Activated CD4-positive, alpha-beta T cell treated with anti-CD3 and anti-CD28 coated beads, Interleukin-2, amount 50 U/mL, for 4 hours (primary cell): ENCODE measurements around the gene ADK.
"Not testable (repeated sequence)": the region's sequence is repeated elsewhere in the genome, so short reads cannot be mapped to it uniquely, and the experiment has no call there.

Experiments used
- DNase-seq, 2 experiments: peaks; one replicate each; pipeline ENCODE4 v3.0.0-alpha.2; 2020

Gene ADK

DNA sequence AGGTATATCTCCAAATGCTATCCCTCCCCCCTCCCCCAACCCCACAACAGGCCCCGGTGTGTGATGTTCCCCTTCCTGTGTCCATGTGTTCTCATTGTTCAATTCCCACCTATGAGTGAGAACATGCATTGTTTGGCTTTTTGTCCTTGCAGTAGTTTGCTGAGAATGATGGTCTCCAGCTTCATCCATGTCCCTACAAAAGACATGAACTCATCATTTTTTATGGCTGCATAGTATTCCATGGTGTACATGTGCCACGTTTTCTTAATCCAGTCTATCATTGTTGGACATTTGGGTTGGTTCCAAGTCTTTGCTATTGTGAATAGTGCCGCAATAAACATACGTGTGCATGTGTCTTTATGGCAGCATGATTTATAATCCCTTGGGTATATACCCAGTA is 417.9 kb downstream of the ADK start:
- DNase-seq, result not testable (repeated sequence)

DNA sequence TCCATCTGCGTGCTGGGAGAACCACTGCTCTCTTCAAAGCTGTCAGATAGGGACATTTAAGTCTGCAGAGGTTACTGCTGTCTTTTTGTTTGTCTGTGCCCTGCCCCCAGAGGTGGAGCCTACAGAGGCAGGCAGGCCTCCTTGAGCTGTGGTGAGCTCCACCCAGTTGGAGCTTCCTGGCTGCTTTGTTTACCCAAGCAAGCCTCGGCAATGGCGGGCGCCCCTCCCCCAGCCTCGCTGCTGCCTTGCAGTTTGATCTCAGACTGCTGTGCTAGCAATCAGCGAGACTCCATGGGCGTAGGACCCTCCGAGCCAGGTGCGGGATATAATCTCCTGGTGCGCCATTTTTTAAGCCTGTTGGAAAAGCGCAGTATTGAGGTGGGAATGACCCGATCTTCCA is 422.5 kb downstream of the ADK start:
- DNase-seq, result not testable (repeated sequence)

DNA sequence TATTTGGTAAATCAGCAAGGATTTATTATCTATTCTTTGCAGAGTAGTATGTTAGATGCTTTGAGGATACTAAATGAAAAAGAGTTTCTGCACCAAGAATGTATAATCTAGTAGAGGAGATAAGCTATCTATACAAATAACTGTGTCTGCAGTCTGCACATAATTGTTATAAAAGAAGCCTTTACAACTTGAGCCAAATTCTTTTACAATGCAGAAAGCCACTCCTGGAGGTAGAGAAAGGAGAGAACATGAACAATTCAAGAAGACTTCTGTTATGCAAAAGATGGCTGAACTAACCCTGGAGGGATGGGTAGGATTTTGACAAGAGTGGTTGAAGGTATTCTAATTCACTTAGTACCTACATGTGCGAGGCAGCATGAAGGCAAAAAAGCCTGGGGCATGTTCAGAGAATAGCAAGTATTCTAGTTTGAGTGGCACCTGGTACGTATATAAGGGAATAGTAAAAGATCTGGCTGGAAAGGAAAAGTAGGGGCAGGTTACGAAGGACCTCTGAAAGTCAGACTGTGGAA is 424.2 kb downstream of the ADK start:
- DNase-seq, result no peak

DNA sequence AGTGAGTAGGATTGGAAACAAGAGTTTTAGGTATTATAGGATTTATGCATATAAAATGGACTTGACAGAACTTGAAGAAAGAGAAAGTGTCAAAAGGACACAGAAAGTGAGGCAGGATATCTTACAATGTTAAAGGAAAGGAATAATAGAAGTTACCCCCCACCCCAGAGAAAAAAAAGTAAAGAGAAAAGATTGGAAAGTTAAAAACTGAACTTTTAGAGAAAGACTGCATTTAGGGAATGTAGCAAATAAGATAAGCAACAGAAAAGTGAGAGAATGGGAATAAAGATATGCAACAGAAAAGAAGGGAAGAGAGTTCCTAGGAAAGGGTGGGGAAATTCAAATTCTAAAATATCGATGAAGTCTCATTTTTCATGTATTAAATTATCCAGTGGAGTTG is 424.9 kb downstream of the ADK start:
- DNase-seq, result no peak

DNA sequence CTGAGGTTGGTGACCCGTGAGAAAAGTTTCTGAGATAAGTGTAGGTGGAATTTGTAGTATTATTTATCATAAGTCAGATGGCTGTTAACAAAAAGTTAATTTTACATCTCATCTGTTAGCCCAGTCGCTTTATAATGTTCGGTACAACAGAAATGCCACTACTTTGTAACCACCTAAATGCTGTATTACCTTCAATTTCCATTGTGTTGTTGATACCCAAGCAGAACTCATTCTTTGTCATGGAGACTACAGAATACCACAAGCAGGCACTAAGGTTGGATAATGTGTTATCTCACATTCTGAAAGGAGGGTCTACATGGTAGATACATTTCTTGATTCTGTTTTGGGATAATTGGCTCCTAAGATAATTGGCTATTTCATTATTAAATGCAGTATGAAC is 425.6 kb downstream of the ADK start:
- no peak for DNase-seq

DNA sequence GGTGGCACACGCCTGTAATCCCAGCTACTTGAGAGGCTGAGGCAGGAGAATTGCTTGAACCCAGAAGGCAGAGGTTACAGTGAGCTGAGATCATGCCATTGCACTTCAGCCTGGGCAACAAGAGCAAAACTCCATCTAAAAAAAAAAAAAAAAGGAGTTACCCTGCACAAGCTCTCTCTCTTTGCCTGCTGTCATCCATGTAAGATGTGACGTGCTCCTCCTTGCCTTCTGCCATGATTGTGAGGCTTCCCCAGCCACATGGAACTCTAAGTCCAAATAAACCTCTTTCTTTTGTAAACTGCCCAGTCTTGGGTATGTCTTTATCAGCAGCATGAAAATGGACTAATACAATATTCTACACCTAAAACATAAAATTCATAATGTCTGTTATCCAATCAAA is 429.4 kb downstream of the ADK start:
- not testable (repeated sequence) for DNase-seq

DNA sequence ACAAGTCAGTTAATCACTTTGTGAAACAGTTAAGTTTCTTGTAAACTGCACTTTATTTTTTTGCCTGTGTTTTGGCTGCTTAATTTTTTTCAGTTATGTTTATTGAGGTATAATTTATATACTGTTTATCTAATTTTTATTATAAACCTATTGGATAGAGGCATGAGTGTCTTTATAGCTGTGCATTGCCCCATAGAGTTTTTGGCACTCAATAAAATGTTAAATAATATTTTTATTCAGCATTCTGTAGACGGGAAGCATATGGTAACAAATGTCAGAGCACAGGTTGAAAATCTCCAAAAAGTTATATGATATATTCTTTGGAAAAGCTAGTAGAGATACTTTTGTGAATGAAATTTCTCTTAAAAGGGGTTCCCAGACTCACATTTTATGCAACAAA is 431.5 kb downstream of the ADK start:
- DNase-seq, result no peak

DNA sequence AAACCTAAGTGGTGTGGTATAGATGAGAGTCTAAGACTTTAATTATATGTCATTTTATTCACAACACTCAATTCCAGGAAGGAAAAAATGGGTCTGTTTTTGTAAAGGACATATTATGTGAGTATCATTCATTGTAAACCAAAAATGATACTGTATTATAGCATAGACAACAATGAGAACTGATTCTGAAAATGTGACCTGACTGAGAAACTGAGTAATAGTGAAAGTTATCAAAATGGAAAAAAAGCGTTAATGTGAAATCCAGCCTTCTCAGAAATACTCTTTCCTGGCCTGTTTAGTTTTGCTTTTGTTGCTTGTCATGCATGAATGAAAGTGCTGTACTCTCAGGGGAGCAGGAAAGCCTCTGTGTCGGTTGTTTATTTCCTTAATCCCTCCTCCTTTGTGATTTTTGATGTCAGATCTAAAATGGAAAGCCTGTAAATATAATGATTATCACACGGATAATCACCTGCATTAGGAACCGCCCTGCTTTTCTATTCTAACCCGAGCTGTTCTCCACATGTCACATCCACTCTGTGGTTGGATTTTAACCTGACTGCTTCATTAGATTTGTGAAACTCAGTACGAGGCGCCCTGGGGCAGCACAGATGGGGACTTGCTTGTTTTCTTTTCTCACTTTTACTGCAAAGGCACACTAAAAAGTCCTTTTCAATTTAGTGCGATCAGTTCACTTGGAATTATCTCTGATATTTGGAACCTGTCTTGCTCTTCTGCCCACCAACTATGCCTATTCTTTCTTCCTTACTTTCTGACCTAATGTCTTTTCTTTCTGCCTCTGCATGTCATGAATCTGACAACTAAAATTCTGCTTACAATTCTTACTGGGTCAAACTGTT is 434.4 kb downstream of the ADK start:
- peak in 1 of 2 experiments; percentile 12 for DNase-seq

DNA sequence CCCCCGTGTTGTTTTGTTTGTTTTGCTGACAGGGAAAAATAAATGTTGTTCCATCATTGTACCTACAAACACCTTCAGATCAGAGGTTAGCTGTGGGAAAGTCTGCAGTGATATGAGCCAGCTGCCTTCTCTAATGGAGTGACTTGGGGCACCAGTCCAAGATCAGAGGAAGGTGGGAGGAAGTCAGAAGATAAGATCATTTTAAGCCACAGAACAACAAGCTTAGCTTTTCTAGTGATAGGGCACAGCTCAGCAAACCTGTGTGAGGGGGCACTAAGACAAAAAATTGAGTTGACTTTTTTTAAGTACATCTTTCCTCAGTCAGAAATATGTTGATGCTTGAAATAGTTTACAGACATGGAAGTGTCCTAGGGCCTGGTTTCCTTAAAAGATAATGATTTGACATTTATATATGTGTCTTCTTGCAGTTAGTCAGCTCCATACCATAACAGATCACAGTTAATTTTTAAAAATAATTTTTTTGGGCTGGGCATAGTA is 435.1 kb downstream of the ADK start:
- peak; percentile 24 to 25 for DNase-seq

DNA sequence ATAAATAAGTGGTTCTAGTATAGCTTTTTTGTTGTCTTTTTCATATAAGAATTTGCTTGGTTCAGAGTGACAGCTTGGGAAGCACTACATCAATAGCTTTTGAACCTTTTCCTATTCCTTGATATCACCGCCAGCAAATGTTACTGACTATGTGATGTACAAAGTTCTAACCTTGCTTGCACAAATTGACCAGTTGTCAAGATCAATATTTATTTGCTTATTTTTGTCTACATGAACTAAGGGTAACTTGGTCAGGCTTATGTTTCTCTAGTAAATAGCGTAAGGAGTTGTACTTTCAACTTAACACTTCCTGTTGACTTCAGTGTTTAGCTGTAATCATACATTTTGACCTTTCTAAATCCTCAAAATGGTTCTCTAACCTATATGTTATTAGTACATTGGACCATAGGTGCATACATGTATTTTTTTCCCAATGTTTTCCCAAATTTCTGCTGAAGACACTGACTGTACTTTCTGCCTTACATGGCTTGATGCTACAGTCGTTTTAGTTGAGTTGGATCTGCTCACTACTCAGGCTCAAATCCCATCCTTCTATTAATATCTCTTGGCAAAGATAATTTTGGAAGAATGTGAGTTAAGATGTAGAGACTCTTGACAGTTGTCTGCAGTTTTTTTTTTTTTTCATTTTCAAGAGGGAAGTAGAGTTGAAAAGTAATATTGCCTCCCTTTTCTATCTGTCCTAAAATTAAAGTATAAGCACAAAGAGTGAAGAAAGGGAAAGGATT is 436.3 kb downstream of the ADK start:
- DNase-seq, result no peak

DNA sequence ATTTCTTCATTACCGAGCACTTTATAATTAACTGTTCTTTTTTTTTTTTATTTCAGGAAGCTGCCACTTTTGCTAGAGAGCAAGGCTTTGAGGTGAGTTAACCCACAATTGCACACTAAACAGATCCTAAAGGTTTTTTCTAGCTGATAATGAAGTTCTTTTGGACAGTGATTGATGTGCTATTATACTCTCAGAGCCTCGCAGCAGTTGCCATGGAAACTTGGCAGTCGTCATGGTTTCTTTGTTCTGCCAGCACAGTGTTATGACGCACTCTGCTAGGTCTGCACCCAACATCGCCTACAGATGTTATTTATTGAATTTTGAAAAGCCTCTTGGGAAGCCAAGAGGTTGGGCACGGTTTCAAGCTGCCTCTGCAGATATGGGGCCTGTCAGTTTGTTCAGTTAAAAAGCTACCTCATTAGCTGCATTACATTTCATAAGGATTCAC is 438.2 kb downstream of the ADK start:
- peak; percentile 86 for DNase-seq

DNA sequence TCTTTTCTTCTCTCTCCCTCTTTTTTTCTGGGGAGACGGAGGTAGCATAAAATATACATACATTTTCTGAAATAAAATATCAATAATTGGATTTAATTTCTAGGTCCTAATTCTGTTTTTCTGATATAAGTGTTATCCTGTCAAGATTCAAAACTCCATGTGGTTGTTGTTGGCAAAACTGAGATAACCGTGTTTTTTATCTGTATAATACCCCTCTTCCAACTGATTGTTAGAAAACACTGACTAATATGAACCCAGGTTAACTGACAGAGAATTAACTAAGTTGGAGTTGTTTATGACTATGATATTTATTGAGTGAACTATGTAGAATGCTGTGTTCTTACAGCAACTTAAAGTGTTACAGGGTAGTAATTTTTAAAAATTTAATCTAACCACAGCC is 438.8 kb downstream of the ADK start:
- no peak for DNase-seq

DNA sequence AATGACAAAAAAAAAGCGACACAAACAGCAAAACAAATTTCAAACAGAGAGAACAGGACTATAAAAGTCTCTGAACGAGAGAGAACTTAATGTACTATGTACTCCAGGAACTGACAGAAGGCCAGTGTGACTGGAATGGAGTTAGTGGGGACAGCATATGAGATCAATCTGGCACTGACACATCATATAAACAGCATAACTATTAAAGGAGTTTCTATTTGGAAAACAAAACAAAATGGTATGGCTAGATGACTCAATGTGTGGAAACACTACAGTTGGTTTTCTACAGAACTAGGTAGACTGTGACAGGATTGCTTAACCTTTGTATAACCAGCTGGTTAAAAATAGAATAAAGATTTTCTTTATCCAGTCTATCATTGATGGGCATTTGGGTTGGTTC is 442.4 kb downstream of the ADK start:
- DNase-seq, result no peak

DNA sequence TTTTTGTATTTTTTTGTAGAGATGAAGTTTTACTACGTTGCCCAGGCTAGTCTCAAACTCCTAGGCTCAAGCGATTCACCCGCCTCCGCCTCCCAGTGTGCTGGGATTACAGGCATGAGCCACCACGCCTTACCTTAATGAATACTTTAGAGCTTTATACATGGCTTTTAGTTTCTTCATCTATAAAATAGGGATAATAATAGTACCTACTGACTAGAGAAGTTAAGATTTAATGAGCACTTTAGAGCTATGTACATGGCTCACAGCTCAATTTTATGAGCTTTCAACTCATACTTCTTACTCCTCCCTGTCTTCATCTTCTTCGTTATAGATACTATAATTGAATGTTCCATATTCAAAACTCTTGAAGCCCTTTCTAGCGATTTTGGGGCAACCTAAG is 445.7 kb downstream of the ADK start:
- no peak for DNase-seq

DNA sequence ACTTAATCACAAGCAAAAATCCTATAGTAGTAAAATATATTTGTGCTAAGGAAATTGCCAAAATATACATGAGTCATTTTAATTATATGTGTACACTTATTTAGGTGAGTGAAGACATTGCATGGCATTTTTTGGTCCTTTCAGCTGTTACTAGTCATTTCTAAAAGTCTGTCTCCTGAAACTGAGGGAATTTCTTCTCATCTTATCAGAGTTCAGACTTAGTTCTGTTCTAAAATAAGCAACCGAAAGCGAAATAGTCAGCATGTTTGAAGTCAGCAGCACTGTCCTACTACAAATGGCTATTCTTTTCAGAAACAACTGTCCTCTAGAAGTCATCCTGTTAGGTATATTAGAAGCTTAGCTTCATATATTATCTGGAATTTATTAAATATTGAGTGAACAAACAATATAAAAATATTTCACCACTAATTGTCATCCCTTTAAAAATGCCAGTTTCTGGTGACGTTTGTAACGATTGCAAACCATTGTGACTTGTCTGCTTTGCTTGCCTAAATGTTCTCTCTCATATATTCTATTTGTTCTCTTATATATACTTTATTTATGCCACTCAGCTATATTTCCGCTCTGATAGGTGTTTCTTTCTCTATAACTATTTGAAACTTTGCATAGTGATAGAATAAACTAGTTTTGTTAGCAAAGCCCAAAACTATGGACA is 448.0 kb downstream of the ADK start:
- DNase-seq, result no peak

DNA sequence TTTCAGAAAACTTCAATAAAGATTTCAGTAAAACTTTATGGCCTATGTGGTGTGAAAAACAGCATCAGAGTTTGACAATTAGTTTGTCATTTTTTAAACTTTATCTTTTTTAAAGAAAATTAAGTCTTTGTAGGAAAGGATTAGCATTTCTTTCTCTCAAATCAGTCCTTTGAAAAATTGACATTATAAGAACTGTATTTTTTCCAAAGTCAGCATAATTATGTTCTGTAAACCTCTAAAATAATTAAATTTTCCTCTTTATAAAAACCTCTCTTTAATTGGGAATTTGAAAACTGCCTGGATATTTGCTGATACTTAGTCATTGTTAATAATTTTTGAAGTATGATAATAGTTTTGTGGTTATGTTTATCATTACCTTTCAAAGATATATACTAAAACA is 448.7 kb downstream of the ADK start:
- DNase-seq, result no peak

DNA sequence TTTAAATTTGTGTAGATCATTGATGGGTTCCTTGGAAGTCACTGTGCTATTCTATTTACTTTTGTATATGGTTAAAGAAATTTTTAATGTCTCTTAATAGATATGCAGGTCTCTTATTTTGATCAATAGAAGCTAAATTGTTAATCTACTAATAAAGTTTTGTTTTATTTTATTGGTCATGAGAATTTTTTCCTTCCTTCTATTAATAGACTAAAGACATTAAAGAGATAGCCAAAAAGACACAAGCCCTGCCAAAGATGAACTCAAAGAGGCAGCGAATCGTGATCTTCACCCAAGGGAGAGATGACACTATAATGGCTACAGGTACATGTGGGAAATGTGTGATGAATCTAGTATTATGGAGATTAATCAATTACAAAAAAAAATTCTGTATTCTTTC is 449.1 kb downstream of the ADK start:
- DNase-seq, result no peak

DNA sequence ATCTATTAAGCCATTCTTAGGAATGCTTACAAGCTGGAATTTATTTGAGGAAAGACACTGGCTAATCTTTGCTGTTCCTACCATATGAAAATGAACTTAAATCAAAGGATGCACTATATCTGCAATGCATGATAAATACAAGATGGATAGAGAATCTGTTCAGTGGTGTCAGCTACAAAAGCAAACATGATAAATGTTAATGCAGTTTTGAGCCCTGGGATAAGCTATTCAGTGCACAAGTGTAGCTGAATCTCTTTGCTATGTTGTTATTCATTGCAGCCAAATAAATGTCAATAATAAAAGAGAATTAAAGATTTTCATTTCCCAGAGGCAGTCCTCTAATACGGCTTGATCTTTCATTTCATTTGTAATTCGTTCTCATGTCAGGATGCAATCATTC is 451.6 kb downstream of the ADK start:
- no peak for DNase-seq

DNA sequence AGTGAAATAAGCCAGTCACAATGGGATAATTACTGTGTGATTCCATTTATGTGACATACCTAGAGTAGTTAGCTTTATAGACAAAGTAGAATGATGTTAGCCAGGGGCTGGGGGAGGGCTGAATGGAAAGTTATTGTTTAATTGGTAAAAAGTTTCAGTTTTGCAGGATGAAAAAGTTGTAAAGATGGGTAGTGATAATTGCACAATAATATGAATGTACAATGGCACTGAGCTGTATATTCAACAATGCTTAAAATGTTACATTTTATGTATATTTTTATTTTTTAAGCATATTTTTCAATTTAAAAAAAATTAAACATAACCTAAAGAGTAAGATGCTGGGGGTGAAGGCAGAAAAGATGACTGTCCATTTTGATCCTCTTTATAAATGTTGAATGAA is 459.3 kb downstream of the ADK start:
- DNase-seq, result no peak

DNA sequence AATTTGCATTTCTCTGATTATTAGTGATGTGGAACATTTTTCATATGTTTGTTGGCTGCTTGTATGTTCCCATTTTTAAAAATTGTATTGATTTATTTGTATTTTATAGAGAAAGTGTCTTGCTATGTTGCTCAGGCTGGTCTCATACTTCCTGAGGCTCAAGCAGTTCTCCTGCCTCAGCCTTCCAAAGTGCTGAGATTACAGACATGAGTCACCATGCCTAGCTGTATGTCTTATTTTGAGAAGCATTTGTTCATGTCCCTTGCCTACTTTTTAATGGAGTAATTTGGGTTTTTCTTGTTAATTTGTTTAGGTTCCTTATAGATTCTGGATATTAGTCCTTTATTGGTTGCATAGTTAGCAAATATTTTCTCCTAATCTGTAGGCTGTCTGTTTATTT is 461.2 kb downstream of the ADK start:
- DNase-seq, result no peak

DNA sequence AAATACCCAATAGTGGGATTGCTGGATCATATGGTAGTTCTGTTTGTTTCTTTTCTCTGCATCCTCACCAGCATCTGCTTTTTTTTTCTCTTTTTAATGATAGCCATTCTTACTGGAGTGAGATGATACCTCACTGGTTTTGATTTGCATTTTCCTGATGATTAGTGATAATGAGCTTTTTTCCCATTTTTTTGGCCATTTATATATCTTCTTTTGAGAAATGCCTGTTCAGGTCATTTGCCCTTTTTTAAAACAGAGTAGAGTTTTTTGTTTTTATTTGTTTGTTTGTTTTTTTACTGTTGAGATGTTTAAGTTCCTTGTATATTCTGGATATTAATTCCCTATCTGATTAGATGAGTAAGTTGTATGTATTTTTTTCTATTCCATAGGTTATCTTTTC is 469.6 kb downstream of the ADK start:
- no peak for DNase-seq

DNA sequence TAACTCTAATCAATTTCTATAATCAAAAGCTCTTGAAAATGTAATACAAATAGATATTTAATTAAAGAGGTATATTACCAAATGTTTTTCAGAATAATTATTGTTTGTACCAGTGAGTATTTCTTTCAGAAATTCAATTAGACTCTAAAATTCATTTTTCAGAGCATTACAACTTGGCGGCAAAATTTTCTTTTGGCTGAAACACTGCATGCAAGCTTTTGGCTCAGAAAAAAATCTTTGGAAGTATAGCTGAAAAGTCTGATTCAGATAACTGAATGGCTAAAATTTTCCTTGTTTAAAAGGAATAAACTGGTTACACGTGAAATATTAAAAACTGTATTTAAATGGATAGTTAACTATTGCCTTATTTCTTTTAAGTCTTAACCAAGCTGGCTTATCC is 472.8 kb downstream of the ADK start:
- DNase-seq, result no peak

DNA sequence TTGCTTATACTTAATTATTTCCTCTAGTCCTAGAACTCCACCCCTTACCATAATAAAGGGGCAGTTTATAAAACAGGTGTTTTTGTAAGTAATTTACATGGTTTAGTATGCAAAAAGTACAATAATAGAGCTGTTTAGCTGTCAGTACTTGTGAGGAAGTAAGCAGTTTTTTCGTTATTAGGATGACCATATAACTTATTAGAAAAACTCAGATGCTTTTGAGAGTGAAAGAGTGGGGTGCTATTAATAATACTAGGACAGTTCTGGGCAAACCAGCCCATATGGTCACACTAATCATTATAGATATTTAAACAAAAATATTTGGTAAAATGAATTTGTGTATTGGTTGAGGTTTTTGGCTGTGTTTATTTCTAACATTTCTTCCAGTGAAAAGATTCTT is 473.5 kb downstream of the ADK start:
- DNase-seq, result no peak
